GM18873 (cell line): ENCODE data around the gene VENTX.

Source experiments
- ATAC-seq: cut with Tn5 transposase; IDR thresholded peaks from one replicate; pipeline ENCODE4 v1.9.1; 2021; ENCODE audit warnings: mild to moderate bottlenecking, moderate library complexity, moderate number of reproducible peaks; ENCODE audit not compliant: unreplicated experiment, low FRiP score

Gene VENTX

GRCh38 chr10:133270773-133271297 is 33.2 kb downstream of the VENTX start:
- ATAC-seq: no peak

GRCh38 chr10:133271521-133272300 is 34.1 kb downstream of the VENTX start:
- ATAC-seq: no peak

- no peak for ATAC-seq
Measured at GRCh38 chr10:133272301-133272963, 34.8 kb downstream of the VENTX start.

GRCh38 chr10:133272964-133273420 is 35.3 kb downstream of the VENTX start:
- no peak for ATAC-seq

DNA sequence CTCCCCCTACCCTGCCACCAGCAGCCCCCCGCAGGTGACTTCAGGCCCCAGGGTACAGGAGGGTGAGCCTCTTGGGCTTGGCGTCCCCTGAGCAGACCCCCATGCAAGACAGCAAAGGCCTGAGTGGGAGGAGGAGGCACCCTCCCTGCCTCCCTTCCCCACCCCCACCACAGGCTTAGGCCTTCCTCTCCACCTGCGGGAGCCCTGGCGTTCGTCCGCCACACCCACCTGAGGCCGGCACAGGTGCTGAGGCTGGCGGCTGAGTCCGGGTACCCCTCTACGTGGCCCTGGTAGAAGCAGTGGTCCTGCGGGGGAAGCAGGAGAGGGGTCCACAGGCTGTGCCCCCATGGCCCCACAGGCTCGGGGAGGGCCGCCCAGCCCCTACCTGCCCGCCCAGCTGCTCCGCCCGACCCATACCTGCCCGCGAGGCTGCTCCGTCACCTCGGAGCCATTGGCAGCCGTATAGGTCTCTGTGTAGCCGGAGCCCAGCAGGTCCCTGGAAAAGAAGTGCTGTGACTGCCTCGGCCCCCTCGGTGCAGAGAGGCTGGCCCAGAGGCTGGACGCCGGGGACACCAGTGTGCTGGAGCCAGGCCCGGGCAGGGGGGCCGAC is 36.0 kb downstream of the VENTX start:
- ATAC-seq: no peak

DNA sequence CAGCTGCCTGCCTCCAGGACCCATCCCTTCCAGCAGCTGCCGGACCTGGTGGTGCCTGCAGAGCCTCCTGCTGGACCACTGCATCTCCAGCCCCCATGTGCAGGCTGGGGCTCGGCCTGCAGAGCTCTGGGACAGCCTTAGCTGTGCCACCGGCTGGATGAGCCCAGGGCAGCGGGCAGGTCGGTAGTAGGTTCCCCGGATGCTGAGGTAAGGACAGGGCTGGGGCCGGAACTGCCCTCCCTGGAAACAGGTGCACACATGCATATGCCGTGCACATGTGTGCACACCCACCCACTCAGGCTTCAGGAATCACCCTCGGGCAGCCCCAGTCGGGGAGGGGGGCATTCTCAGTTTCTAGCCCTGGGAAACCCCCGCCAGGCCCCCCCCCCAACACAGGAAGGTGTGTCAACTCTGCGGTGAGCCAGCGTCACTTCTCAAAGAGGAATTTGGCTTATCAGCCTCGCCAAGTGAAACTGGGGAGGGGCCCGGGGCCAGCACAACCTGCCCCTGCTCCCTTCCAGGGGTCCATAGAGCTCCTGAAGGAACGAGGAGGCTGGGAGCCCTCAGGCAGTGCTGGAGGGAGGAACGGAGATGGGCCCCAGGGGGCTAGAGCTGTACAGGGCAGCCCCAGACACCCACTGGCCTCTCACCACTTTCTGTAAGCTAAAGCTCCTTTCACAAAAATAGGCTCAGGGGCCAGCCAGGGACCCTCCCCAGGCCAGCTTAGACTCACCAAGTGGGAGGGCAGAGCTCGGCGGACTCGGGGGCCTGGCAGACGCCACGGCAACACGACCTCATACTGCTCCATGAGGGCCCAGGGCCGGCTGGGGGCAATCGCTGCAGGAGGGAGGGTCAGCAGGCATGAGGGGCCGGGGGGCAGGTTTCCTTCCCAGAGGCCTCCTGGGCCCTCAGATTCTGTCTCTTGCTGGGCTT is 37.4 kb downstream of the VENTX start:
- peak; percentile 48 for ATAC-seq

DNA sequence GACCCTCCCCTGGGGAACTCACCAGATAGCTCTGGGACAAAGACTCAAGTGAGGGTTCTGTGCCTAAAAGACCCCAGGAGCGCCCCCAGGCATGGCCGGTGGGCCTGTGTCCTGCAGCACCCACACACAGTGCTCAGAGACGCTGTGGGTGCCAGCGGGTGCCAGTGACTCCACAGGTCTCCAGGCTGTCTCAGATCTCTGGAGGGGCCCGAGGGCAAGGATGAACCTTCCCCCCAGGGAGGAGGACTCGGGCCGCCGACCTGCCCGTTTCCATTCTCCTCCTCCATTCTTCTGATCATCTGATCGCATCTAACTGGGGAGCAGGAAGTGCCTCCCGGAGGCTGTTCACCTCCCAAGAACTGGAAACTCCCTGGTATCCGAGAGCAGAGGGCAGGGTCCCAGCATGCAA is 38.0 kb downstream of the VENTX start:
- ATAC-seq: peak; percentile 37

- ATAC-seq: no peak
Measured at GRCh38 chr10:133276100-133276434, 38.4 kb downstream of the VENTX start.

DNA sequence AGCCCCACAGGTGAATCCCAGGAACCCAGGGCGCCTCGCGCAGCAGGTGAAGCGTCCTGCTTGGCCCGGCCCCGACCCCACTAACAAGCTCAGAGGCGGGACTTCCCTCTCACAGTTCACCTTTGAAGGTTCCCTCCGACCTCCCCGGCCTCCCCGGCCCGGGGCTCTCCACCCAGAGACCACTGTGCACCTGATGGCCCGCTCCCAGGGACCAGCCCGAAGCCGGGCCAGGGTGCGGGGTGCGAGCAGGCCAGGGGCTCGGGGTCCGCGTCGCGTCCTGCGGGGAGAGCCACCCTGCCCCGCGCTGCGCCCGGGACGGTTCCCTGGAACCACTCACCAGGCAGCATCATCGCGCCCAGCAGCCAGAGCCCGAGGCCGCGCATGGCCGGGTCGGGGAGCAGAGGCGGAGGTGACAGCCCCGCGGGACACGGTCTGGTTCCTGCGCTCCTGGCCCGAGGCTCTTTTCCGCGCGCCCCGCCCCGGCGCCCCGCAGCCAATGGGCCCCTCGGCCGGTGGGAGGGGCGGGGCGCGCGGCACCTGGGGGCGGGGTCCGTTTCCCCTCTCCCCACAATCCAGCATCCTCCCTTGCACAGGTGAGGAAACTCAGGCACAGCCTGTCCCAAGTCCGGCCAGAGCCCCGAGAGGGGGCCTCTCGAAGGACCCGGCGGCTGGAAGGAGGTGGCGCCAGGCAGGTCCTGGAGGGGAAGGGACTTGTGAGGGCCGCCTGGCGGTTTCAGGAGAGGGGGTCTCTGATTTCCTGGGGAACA is 39.0 kb downstream of the VENTX start, which contains the start of gene ADAM8:
Gene ADAM8 (minus strand): TSS at position 434 of the 767 bp plus-strand sequence. CDS start 51 bp downstream, at position 383.
- no peak for ATAC-seq

DNA sequence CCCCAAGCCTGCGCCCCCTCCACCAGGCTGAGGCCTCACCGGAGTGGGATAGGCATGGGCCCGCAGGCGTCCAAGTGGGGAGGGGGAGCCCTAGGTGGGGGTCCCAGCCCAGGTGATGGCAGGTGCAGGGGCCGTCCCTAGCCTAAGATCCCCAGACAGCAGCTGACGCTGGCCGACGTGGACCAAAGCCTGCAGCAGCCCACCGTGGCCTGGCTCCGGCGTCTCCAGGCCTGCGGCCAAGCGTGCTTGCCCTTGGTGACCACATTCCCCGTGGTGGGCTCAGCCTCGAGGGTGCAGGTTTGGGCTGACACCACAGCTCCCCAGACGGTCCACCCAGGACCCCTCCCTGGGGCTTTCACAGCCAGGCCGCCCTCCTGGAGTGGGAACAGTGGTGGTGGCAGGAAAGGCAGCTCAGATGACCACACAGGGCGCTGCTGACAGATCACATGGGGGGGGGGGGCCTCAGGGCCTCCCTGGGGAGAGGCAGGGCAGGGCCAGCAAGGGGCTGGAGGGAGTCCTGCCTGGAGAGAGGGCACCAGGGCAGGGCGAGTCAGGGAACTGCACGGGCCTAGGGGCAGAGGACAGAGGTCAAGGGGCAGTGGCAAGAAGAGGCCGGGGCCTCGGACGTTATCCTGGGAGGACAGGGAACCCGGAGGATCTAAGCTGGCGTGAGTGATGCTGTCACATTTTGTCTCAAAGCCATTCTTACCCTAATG is 39.8 kb downstream of the VENTX start:
- ATAC-seq: no peak

GRCh38 chr10:133277993-133278576 is 40.4 kb downstream of the VENTX start:
- no peak for ATAC-seq

DNA sequence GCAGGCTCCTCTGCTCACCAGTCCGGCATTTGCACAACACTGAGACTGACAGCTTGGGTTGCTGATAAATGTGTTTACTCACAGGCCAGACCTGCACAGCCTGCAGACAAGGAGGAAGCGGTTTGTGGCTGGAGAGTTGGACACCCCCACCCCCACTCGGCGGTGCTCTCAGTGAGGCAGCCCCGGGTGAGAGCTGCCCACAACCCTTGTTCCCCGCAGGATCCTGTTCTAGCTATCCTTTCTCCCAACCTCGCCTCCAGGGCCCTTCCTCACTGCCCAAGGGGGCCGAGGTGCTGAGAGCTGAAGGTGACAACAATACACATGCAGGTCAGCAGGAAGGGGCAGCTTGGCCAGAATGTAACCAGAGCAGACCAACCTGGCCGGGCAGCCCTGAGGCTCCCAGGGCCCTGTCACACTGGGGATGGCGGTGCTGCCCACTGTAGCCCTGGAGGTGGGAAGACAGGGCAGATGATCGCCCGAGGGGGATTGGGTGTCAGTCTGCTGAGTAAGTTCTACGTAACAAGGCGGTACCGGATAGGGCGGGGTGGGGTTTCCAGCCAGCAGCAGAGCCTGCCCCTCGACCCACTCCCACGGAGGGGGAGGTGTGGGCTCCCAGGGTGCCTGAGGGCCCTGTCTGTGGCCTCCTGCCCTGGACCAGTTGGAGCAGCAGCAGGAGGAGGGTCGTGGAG is 41.1 kb downstream of the VENTX start:
- ATAC-seq: peak; percentile 36

DNA sequence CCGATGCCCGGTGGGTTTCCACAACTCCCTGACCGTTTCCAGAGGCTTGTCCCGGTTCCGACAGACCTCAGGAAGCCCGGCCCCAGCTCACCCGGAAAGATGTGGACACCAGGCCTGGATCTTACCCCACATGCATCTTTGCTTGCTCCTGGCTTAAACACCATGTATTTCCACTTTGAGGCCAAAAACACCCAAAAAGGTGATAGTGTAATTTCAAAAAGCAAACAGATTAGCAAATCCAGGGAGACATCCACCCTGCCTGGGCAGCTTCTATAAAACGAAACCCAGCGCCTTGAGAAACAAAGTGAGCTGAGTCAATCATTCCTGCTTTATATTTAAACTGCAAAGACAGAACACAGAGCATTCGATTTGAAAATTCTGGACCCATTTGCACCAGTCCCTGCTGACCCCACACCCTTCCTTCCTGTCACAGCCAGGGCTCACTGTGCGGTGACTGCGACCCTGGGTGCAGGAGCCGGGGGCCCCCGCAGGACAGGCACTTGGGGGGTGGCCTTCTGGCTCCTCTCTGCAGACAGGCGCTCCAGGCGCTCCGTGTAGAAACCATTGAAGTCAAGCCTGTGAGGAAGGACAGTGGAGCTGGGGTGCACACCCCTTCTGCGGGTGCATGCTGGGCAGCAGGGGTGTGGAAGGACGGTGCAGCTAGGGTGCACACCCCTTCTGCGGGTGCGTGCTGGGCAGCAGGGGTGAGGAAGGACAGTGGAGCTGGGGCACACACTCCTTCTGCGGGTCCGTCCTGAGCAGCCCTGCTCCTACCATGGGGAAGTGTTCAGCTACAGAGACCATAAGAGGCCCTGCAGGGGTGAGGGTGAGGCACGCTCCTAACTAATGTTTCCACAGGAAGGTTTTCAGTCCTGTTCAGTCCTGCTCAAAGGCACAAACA is 41.9 kb downstream of the VENTX start:
- no peak for ATAC-seq

DNA sequence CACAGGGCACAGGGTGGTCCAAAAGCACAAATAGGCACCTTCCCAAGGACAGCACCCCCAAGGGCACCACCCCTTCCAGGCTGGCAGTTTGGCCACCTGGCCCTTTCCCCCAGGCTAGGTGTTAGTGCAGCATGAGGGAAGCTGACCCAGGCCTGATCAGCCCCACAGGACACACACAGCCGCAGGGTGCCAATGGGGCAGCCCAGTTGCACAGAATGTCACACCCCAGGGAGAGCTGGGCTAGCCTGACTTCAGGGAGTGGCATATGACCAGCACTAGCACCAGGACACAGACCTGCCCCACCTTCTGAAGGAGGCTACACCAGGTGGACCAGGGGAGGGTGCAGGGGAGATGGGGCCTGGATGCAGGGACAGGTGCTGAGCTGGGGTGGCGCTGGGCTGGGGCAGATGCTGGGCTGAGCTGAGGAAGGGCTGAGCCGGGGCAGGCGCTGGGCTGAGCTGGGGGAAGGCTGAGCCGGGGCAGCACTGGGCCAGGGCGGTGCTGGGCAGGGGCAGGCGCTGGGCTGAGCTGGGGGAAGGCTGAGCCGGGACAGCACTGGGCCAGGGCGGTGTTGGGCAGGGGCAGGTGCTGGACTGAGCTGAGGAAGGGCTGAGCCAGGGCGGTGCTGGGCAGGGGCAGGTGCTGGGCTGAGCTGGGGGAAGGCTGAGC is 42.9 kb downstream of the VENTX start:
- no peak for ATAC-seq

- ATAC-seq: no peak
Measured at GRCh38 chr10:133281084-133281483, 43.4 kb downstream of the VENTX start.

GRCh38 chr10:133281628-133282372 is 44.1 kb downstream of the VENTX start:
- no peak for ATAC-seq
